ENCODE data around the gene SLC5A10. TPM values are rescaled to one million over a fixed set of nuclear protein-coding genes. Genes with fewer than 3 reads are reported as not detected.

The SLC5A10 gene
- total and polyA plus RNA-seq, 7 experiments from 2014 or later: 0.15 to 0.37 (median 0.17) TPM; not detected in 4

GRCh38 chr17:18990331-18990730 lies 38.4 kb downstream of the SLC5A10 start:
- H3K27ac ChIP-seq (ENCODE audit: low read depth, low read length): no peak overlapping the region
- ChIA-PET POLR2A (interaction anchor here (1.4 kb wide), 1 partner anchor 13 kb away, joined by 3 read pairs; no protein-coding TSS in a partner anchor), CTCF (no interaction called here)
- Mint-ChIP-seq H3K4me3 (no peak overlapping the region), H3K27ac (no peak overlapping the region), H3K4me1 (peaks cover 10 to 34% (median 20%) of the 10 kb centered on the region in 7 donors), H3K36me3 (peaks cover 6 to 25% (median 10%) of the 10 kb centered on the region in 5 donors), H3K27me3 (peaks cover 0 to 4% (median 0%) of the 10 kb centered on the region in 5 donors), H3K9me3 (peaks cover 0 to 9% (median 4%) of the 10 kb centered on the region in 11 donors)
- H3K4me1 ChIP-seq (ENCODE audit: control insufficient read depth in 2 of 2, insufficient read depth in 2 of 2, low read length in 2 of 2): peaks cover 13 to 24% of the 10 kb centered on the region in 2 donors
- H3K27me3 ChIP-seq (ENCODE audit: control insufficient read depth in 2 of 2, insufficient read depth in 2 of 2, low read length in 2 of 2): no peaks in the 10 kb centered on the region
- intact Hi-C loops (cut with micrococcal nuclease): no loop called here
- H3K36me3 ChIP-seq (ENCODE audit: control insufficient read depth in 2 of 3, insufficient read depth in 3 of 3, low read length in 3 of 3): peaks cover 0 to 7% (median 0%) of the 10 kb centered on the region in 3 experiments
- H3K4me3 ChIP-seq (ENCODE audit: low read length): no peak overlapping the region
- no peak for DNase-seq
- no peak for ATAC-seq
- no peaks in the 10 kb centered on the region for H3K9me3 ChIP-seq (ENCODE audit: control insufficient read depth in 2 of 3, low read length in 3 of 3)

GRCh38 chr17:18991531-18992315 lies 39.8 kb downstream of the SLC5A10 start:
- Histone ChIP-seq H3K4me1 (ENCODE audit: control insufficient read depth in 2 of 2, insufficient read depth in 2 of 2, low read length in 2 of 2) (peaks cover 13 to 24% of the 10 kb centered on the region in 2 donors), H3K27ac (ENCODE audit: low read depth, low read length) (no peak overlapping the region), H3K9me3 (ENCODE audit: control insufficient read depth in 2 of 3, low read length in 3 of 3) (peaks cover 0 to 7% (median 0%) of the 10 kb centered on the region in 3 experiments), H3K27me3 (ENCODE audit: control insufficient read depth in 2 of 2, insufficient read depth in 2 of 2, low read length in 2 of 2) (no peaks in the 10 kb centered on the region), H3K4me3 (ENCODE audit: low read length) (no peak overlapping the region), H3K36me3 (ENCODE audit: control insufficient read depth in 2 of 3, insufficient read depth in 3 of 3, low read length in 3 of 3) (peaks cover 0 to 13% (median 0%) of the 10 kb centered on the region in 3 experiments)
- peaks cover 0 to 4% (median 0%) of the 10 kb centered on the region in 5 donors for H3K27me3 Mint-ChIP-seq
- peaks cover 0 to 16% (median 7%) of the 10 kb centered on the region in 11 donors for H3K9me3 Mint-ChIP-seq
- H3K36me3 Mint-ChIP-seq: peaks cover 6 to 29% (median 17%) of the 10 kb centered on the region in 5 donors
- DNase-seq: no peak
- ATAC-seq: no peak
- CTCF ChIA-PET: no interaction called here
- intact Hi-C loops (cut with micrococcal nuclease): no loop called here
- no peak overlapping the region for H3K27ac Mint-ChIP-seq
- no peak overlapping the region for H3K4me3 Mint-ChIP-seq
- H3K4me1 Mint-ChIP-seq: peaks cover 10 to 34% (median 21%) of the 10 kb centered on the region in 7 donors
- POLR2A ChIA-PET: interaction anchor here (1.1 to 1.4 kb wide), 3 partner anchors 11 to 35 kb away, joined by 3 to 6 read pairs (median 3); partner anchors contain the start of gene FAM83G

- ATAC-seq: peak; percentile 74
- peak overlapping the region in 7 of 10 donors; percentile 12 to 65 (median 55) for H3K4me3 Mint-ChIP-seq
- H3K4me3 ChIP-seq (ENCODE audit: low read length): no peak overlapping the region
Observed at GRCh38 chr17:18992454-18993130, 40.6 kb downstream of the SLC5A10 start.

GRCh38 chr17:18993905-18994526 lies 42.1 kb downstream of the SLC5A10 start:
- Histone ChIP-seq H3K27ac (ENCODE audit: low read depth, low read length) (no peak overlapping the region), H3K9me3 (ENCODE audit: control insufficient read depth in 2 of 3, low read length in 3 of 3) (peaks cover 0 to 7% (median 0%) of the 10 kb centered on the region in 3 experiments), H3K36me3 (ENCODE audit: control insufficient read depth in 2 of 3, insufficient read depth in 3 of 3, low read length in 3 of 3) (peaks cover 0 to 6% (median 0%) of the 10 kb centered on the region in 3 experiments), H3K27me3 (ENCODE audit: control insufficient read depth in 2 of 2, insufficient read depth in 2 of 2, low read length in 2 of 2) (no peaks in the 10 kb centered on the region), H3K4me3 (ENCODE audit: low read length) (no peak overlapping the region), H3K4me1 (ENCODE audit: control insufficient read depth in 2 of 2, insufficient read depth in 2 of 2, low read length in 2 of 2) (peaks cover 13 to 24% of the 10 kb centered on the region in 2 donors)
- CTCF ChIA-PET: no interaction called here
- H3K27me3 Mint-ChIP-seq: peaks cover 0 to 4% (median 0%) of the 10 kb centered on the region in 5 donors
- POLR2A ChIA-PET: interaction anchor here (0.6 kb wide), 1 partner anchor 11 kb away, joined by 3 read pairs; the partner anchor contains the start of gene FAM83G
- H3K4me3 Mint-ChIP-seq: peak overlapping the region in 1 of 10 donors; percentile 61
- intact Hi-C loops (cut with micrococcal nuclease): no loop called here
- DNase-seq: no peak
- peaks cover 0 to 16% (median 7%) of the 10 kb centered on the region in 11 donors for H3K9me3 Mint-ChIP-seq
- peaks cover 6 to 23% (median 15%) of the 10 kb centered on the region in 5 donors for H3K36me3 Mint-ChIP-seq
- no peak for ATAC-seq
- peak overlapping the region in 1 of 9 donors; percentile 19 for H3K27ac Mint-ChIP-seq
- H3K4me1 Mint-ChIP-seq: peaks cover 13 to 25% (median 21%) of the 10 kb centered on the region in 7 donors

More at GRCh38 chr17:18992454-18993130, 40.6 kb downstream of the SLC5A10 start:
- peaks cover 0 to 16% (median 7%) of the 10 kb centered on the region in 11 donors for H3K9me3 Mint-ChIP-seq
- Histone ChIP-seq H3K4me1 (ENCODE audit: control insufficient read depth in 2 of 2, insufficient read depth in 2 of 2, low read length in 2 of 2) (peaks cover 13 to 24% of the 10 kb centered on the region in 2 donors), H3K27me3 (ENCODE audit: control insufficient read depth in 2 of 2, insufficient read depth in 2 of 2, low read length in 2 of 2) (no peaks in the 10 kb centered on the region), H3K9me3 (ENCODE audit: control insufficient read depth in 2 of 3, low read length in 3 of 3) (peaks cover 0 to 7% (median 0%) of the 10 kb centered on the region in 3 experiments), H3K27ac (ENCODE audit: low read depth, low read length) (no peak overlapping the region), H3K36me3 (ENCODE audit: control insufficient read depth in 2 of 3, insufficient read depth in 3 of 3, low read length in 3 of 3) (peaks cover 0 to 8% (median 0%) of the 10 kb centered on the region in 3 experiments)
- POLR2A ChIA-PET: no interaction called here
- peak in 6 of 9 donors; percentile 10 to 43 (median 34) for DNase-seq
- CTCF ChIA-PET: no interaction called here
- H3K36me3 Mint-ChIP-seq: peaks cover 6 to 27% (median 15%) of the 10 kb centered on the region in 5 donors
- intact Hi-C loops (cut with micrococcal nuclease): no loop called here
- H3K27ac Mint-ChIP-seq: peak overlapping the region in 4 of 9 donors; percentile 19 to 72 (median 38)
- H3K4me1 Mint-ChIP-seq: peaks cover 10 to 29% (median 21%) of the 10 kb centered on the region in 7 donors
- peaks cover 0 to 4% (median 0%) of the 10 kb centered on the region in 5 donors for H3K27me3 Mint-ChIP-seq

GRCh38 chr17:18994631-18995030 lies 42.7 kb downstream of the SLC5A10 start:
- POLR2A ChIA-PET: interaction anchor here (0.6 kb wide), 1 partner anchor 10 kb away, joined by 3 read pairs; the partner anchor contains the start of gene FAM83G

More at GRCh38 chr17:18994631-18995030, 42.7 kb downstream of the SLC5A10 start:
- peaks cover 13 to 24% of the 10 kb centered on the region in 2 donors for H3K4me1 ChIP-seq (ENCODE audit: control insufficient read depth in 2 of 2, insufficient read depth in 2 of 2, low read length in 2 of 2)
- Mint-ChIP-seq H3K4me1 (peaks cover 13 to 25% (median 21%) of the 10 kb centered on the region in 7 donors), H3K9me3 (peaks cover 0 to 16% (median 7%) of the 10 kb centered on the region in 11 donors), H3K4me3 (no peak overlapping the region), H3K36me3 (peaks cover 6 to 23% (median 15%) of the 10 kb centered on the region in 5 donors), H3K27ac (no peak overlapping the region), H3K27me3 (peaks cover 0 to 4% (median 0%) of the 10 kb centered on the region in 5 donors)
- no peak for DNase-seq
- no peak overlapping the region for H3K27ac ChIP-seq (ENCODE audit: low read depth, low read length)
- ATAC-seq: no peak
- peaks cover 0 to 11% (median 0%) of the 10 kb centered on the region in 3 experiments for H3K36me3 ChIP-seq (ENCODE audit: control insufficient read depth in 2 of 3, insufficient read depth in 3 of 3, low read length in 3 of 3)
- H3K27me3 ChIP-seq (ENCODE audit: control insufficient read depth in 2 of 2, insufficient read depth in 2 of 2, low read length in 2 of 2): no peaks in the 10 kb centered on the region
- no peak overlapping the region for H3K4me3 ChIP-seq (ENCODE audit: low read length)
- peaks cover 0 to 7% (median 0%) of the 10 kb centered on the region in 3 experiments for H3K9me3 ChIP-seq (ENCODE audit: control insufficient read depth in 2 of 3, low read length in 3 of 3)
- CTCF ChIA-PET: interaction anchor here (1.2 kb wide), 1 partner anchor 33 kb away, joined by 3 read pairs; no protein-coding TSS in a partner anchor
- intact Hi-C loops (cut with micrococcal nuclease): no loop called here
